Fibroblast of skin of left biceps (primary cell): ENCODE results near the gene MCU.

Source experiments
- DNase-seq, 2 experiments: peaks; one replicate each; pipeline ENCODE4 v3.0.0-alpha.2; 2013; ENCODE audit warnings: low read depth in 2 of 2

MCU gene

GRCh38 chr10:72842164-72842563 is 150.2 kb downstream of the MCU start:
- DNase-seq = no peak

- DNase-seq = peak; percentile 8 to 13
Measured at GRCh38 chr10:72846238-72846637, 154.3 kb downstream of the MCU start.

DNA sequence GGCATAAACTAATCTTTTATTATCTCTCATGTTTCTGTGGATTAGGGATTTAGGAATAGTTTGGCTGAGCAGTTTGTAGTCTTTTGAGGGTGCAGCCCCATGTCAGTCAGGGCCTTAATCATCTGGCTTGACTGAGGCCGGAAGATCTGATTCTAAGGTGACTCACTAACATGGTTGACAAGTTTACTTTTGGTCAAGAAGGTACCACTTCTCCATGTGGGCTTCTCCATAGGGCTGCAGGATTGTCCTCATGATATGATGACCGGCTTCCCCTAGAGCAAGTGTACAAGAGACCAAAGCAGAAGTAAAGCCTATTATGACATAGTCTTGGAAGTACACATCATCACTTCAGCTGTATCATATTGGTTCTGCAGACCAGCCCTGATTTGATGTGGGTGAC is 155.7 kb downstream of the MCU start:
- DNase-seq = no peak

DNA sequence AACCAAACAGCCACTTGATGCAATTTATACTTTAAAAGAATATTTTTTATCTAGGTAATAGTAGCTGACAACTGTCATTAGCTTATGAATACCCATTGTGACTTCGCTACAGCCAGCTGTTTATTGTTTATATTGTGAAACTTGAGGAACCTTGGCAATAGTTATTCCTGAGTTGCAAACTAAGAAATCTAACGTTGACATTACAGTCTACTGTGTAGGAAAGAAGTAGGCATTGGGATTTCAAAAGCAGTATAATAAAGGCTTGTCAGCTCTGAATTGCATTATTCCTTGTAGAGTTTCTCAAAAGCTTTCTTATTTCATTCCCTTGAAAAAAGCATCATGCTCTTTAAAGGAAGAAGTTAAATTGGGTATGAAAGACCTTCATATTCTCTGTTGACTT is 158.9 kb downstream of the MCU start:
- DNase-seq = no peak

GRCh38 chr10:72851509-72851908 is 159.6 kb downstream of the MCU start:
- no peak for DNase-seq

DNA sequence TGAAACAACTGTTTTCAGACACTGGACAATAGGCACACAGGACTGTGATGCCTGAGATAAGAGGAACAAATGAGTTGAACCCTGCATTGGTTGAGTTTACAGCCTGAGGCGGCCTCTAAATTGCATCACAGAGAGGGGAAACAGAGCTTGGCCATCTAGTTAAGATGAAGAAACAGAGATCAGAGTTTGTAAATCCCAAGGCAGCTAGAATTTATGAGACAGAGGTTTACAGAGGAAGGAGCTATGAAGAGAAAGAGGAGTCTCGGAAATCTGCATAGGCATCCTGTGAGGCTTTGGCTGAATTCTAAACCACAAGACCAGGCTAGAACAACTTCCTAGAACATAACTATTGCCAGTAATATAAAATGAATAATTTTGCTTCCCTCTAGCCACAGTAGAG is 160.6 kb downstream of the MCU start:
- DNase-seq = no peak

DNA sequence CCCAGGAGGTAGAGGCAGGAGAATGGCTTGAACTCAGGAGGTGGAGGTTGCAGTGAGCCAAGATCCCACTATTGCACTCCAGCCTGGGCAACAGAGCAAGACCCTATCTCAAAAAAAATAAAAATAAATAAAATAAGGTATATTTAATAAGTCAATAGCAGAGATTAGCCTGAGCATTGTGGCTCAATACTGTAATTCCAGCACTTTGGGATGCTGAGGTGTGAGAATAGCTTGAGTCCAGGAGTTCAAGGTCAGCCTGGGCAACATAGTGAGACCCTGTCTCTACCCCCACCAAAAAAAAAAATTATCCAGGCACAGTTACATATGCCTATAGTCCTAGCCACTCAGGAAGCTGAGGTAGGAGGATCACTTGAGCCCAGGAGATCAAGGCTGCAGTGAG is 163.2 kb downstream of the MCU start:
- DNase-seq = no peak

DNA sequence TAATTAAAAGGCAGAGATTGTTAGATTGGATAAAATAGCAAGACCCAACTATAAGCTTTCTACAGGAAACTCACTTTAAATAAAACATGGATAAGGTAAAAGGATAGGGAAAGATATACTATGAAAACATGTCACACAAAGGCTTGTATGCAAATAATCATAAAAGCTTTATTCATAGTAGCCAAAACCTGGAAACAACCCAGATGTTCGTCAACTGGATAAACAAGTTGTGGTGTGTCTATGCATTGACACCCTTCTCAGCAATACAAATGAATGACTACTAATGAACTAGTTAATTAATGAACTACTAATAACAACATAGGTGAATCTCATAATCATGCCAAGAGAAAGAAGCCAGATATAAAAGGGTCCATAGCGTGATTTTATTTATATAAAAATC is 163.8 kb downstream of the MCU start:
- DNase-seq = no peak

DNA sequence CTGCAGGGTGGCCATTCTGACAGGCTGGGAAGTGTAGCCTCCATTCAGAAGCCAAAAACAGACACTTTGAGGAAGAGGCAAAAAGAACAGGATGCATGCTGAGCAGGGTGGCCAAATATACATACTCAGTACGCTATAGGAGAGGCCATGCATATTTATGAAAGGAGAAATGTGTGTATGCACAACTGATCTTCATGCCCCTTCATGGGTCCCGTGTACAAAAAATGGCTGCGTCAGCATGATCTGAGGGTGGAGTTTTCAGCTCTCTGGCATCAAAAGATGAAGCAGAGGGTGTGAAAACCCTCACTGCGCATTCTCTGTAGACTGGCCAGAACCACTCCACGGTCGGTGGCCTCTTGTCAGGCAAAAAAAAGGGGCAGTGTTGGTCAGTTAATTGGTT is 166.1 kb downstream of the MCU start:
- DNase-seq = no peak

DNA sequence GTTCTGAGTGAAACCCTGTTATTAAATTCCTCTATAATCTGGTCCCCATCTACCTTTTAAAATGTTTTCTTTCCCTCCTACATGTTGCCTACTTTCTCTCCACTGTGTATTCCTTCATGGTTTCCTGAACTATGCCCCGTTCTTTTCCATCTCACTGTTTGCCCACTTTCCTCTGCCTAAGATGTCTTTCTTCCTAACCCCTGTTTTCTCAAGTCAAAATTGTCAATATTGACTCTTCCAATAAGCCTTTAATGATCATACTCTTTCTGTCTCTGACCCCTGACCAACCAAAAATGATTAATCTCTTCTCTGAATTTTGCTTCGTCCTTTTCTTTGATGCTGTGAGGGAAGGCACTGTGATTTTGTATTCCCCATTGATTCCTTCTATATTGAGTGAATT is 171.0 kb downstream of the MCU start:
- no peak for DNase-seq

- DNase-seq = no peak
Measured at GRCh38 chr10:72875250-72876055, 183.5 kb downstream of the MCU start.

DNA sequence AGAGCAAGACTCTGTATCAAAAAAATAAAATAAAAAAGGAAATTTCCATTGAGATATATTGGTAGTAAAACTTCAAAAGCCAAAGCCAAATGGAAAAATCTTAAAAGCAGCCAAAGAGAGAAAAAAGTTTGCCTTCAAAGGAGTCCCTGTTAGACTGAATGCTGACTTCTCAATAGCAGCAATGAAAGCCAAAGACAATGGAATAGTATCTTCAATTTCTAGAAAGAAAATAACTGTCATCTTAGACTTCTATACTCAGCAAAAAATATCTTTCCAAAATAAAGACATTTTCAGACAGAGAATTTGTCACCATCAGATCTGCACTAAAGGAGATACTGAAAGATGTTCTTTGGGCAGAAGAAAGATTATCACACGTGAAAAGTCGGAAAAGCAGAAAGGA is 187.3 kb downstream of the MCU start:
- no peak for DNase-seq

DNA sequence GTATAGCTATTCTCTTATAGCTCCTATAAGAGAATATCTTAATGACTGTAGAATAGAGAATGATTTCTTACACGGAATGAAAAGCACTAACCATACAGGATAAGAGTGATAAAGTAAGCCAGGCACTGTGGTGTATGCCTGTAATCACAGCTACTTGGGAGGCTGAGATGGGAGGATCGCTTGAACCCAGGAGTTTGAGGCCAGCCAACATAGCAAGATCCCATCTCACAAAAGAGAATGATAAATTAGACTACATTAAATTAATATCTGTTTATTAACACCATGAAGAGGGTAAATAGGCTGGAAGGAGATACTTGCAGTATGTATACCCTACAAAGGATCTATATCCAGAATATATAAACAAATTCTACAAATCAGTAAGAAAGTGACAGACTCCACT is 189.3 kb downstream of the MCU start:
- DNase-seq = no peak

- DNase-seq = no peak
Measured at GRCh38 chr10:72883861-72884260, 191.9 kb downstream of the MCU start.

DNA sequence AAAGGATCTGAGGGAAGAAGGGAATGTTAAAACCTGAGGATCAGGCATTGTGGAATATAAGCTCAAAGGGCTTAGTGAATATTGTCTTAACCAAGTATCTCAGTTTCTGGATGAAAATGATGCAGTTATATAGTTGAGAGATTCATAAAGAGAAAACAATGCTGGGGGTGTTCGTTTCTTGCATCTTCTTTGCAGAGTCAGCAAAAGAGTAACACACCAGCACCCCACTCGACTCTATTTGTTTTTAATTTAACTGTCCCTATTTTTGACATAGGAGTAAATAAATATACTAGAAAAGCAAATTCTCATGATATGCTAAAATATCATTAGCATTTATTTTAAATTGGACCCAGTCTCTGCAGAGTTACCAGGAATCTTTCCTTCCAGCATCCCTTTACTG is 194.0 kb downstream of the MCU start:
- DNase-seq = no peak

GRCh38 chr10:72886621-72887020 is 194.7 kb downstream of the MCU start:
- no peak for DNase-seq

DNA sequence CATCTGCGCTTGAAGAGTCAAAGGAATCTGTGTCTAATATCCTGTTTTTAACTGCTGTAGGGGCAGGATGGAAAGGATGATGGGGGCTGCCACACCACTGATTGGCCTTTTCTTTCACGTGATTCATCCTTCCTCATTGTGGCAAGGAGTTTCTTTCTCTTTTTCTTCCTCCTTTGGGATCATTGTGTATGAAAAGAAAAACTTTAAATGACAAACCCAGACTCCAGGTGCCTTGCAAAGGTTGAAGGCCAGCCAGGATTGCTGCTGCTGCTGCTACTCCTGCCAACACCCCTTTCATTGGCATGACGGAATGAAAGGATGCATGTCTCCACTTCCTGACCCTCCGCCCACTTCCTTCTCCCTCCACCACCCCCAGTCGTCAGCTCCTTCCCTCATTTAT is 195.1 kb downstream of the MCU start:
- DNase-seq = no peak

GRCh38 chr10:72888151-72888638 is 196.3 kb downstream of the MCU start:
- DNase-seq = no peak

DNA sequence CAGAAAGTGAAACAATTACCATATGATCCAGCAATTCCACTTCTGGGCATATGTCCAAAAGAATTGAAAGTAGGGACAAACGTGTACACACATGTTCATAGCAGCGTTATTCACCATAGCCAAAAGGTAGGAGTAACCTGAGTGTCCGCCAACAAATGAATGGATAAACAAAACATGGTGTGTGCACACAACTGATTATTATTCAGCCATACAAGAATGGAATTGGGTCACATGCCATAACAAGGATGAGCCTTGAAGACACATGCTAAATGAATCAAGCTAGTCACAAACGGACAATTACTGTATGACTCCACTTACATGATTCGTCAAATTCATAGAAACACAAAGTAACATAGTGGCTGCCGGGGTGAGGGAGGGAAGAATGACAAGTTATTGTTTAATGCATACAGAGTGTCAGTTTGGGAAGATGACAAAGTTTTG is 197.5 kb downstream of the MCU start:
- peak in 1 of 2 experiments; percentile 4 for DNase-seq

- DNase-seq = no peak
Measured at GRCh38 chr10:72890086-72890485, 198.1 kb downstream of the MCU start.

DNA sequence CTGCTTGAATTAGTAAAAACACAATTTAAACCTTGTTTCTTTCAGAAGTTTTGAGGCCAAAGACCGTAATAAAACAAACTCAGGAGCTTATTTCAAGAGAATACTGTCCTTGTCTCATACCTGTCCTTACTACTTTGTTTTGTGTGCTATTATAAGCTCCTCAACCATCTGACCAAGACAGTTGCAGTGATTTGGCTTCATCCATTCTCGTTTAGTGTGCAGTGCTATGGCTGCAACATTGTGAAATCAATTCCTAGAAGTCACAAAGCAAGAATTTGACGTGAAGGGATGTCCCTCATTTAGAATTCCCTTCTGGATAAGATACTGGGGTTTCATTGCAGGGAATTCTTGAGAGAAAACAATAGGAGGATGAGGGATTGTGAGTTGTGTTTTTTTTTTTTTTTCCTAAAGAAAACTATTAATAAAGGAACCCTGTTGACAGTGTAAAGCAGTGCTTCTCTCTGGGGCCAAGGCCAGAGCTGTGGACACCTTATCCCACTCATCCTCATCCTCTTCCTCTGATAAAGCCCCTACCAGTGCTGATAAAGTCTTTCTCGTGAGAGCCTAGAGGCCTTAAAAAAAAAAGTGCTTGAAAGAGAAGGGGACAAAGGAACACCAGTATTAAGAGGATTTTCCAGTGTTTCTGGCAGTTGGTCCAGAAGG is 201.3 kb downstream of the MCU start, which contains the start of gene OIT3:
Gene OIT3, plus strand, starts transcription at position 604 of the 663 bp plus-strand sequence. CDS start 60 bp downstream, outside the sequence.
- DNase-seq = no peak

- no peak for DNase-seq
Measured at GRCh38 chr10:72895236-72895850, 203.4 kb downstream of the MCU start.

DNA sequence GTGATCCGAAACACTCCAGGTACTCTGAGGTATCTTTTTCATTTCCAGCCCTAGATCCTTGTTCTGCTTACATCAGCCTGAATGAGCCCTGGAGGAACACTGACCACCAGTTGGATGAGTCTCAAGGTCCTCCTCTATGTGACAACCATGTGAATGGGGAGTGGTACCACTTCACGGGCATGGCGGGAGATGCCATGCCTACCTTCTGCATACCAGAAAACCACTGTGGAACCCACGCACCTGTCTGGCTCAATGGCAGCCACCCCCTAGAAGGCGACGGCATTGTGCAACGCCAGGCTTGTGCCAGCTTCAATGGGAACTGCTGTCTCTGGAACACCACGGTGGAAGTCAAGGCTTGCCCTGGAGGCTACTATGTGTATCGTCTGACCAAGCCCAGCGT is 206.7 kb downstream of the MCU start:
- no peak for DNase-seq
